Ammon's horn (tissue), 1 donor: ENCODE results near the gene FHIP1B.
A peak's percentile ranks its signal among the peaks of the same experiment; 100 is the strongest.

ENCODE experiments used
- DNase-seq: peaks from one replicate; pipeline ENCODE4 v3.0.0-alpha.2; 2016; ENCODE audit warnings: low spot score

Gene FHIP1B

DNA sequence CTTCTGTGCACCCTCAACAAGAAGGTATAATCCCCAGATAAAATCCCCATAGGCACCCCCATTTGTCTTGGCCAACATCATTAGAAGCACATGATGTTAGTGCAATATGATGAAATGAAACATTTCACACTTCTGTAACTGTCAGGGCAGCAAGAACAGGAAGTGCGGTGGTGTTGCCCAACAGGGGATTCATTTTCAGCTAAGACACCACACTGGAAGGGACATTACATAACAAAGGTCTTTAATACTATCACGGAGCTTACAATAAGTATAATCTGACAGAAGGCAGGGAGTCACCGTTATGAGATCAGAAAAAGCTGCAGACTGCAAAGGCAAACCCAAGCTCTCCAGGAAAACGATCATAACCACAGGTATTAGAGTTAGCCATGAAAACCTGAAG, 33.5 kb downstream of the FHIP1B start:
- DNase-seq, result peak; percentile 31

DNA sequence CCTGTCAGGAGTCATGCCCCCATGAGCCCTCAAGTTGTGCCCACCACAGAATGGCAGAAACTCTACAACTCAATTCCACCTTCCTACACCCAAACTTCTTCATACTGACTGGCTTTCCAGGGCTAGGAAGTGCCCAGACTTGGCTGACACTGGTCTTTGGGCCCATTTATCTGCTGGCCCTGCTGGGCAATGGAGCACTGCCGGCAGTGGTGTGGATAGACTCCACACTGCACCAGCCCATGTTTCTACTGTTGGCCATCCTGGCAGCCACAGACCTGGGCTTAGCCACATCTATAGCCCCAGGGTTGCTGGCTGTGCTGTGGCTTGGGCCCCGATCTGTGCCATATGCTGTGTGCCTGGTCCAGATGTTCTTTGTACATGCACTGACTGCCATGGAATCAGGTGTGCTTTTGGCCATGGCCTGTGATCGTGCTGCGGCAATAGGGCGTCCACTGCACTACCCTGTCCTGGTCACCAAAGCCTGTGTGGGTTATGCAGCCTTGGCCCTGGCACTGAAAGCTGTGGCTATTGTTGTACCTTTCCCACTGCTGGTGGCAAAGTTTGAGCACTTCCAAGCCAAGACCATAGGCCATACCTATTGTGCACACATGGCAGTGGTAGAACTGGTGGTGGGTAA, 35.1 kb downstream of the FHIP1B start, which contains the start of gene OR52W1:
TSS of gene OR52W1 (plus strand) at position 51 of the 637 bp plus-strand sequence. CDS start at position 51, 0 bp downstream.
- DNase-seq, result no peak

GRCh38 chr11:6197466-6198200, 36.8 kb downstream of the FHIP1B start:
- DNase-seq, result no peak

GRCh38 chr11:6196396-6196795, 38.0 kb downstream of the FHIP1B start:
- no peak for DNase-seq

GRCh38 chr11:6194065-6194581, 40.3 kb downstream of the FHIP1B start:
- DNase-seq, result no peak

DNA sequence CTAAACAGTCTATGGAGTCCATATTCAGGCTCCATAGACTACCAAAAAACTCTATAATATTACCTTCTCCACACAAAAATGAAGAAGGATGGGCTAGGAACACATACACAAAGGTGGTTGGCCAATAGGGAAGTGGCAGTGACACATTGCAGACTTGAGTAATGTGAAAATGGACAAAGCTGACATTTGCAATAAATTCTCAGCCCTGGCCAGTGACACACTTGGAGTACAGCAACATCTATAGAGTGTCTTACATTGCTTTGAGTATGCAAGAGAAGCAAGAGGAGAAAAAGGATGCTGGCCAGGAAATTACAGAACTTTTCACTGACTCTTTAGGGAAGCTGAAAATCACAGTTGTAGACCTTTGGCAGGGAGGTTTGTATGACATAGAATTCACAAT, 42.7 kb downstream of the FHIP1B start:
- DNase-seq, result no peak

DNA sequence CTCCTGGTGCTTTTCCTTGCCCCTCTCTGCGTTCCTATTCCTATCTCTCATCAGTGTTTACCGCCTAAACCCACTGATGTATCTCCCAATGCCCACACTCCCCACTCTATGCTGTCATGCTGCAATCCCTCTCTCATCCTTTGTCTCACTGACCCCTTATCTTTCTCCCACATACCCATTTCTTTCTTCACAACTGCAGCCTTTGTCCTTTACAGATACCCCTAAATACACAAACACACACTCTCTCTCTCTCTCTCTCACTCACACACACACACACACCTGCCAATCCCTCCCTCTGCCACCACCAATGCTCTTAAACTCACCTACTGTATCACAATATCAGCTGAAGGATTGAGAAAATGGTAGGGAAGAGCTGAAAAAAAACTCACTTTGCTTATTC, 59.0 kb downstream of the FHIP1B start:
- no peak for DNase-seq

GRCh38 chr11:6170226-6170625, 64.2 kb downstream of the FHIP1B start, which contains the start of gene OR52B2:
OR52B2 (minus strand) TSS chr11:6170326; CDS start chr11:6170326, 0 bp downstream.
- no peak for DNase-seq
